Caco-2 (cell line): ENCODE results near the gene UPK1A. TPM values are rescaled to one million over a fixed set of nuclear protein-coding genes. Genes with fewer than 3 reads are reported as not detected.

ENCODE experiments used
- BruUV-seq: library from RNA; stranded (reverse); fragments of 400-500 nt; replicated peaks from 2 replicates; lab custom pipeline; 2021; lab: Mats Ljungman, UMichigan
- CTCF ChIA-PET: fragments of 300-600 bp; sonication (Branson Sonifier 250); formaldehyde crosslinking; loops from one replicate; lab custom pipeline; 2022; ENCODE audit warnings: antibody characterized with exemption; lab: Charles Lee
- POLR2A ChIA-PET: fragments of 300-600 bp; sonication (Branson Sonifier 250); formaldehyde crosslinking; loops from one replicate; lab custom pipeline; 2022; ENCODE audit warnings: antibody characterized with exemption; lab: Charles Lee
- DNase-seq, 2 experiments: peaks; one replicate each; pipeline versions ENCODE4 v3.0.0 to v3.0.0-alpha.2; 2020 to 2022
- H3K27me3 ChIP-seq: replicated peaks from 2 replicates; pipeline ENCODE4 v1.6.0; 2011; ENCODE audit warnings: low read length; ENCODE audit not compliant: control insufficient read depth, insufficient read depth
- H3K36me3 ChIP-seq: 2 replicates; pipeline ENCODE4 v1.5.1; 2011; ENCODE audit warnings: low read length; ENCODE audit not compliant: control insufficient read depth, insufficient read depth
- H3K4me1 ChIP-seq: fragments of 250-450 bp; sonication (Bioruptor Pico); 2 replicates; pipeline ENCODE4 v1.5.1; 2020; ENCODE audit warnings: mild to moderate bottlenecking
- H3K4me3 ChIP-seq: 2 replicates; pipeline ENCODE4 v1.5.1; 2011; ENCODE audit warnings: low read depth, mild to moderate bottlenecking, control low read depth, low read length
- H3K9me3 ChIP-seq: fragments of 250-450 bp; sonication (Bioruptor Pico); 2 replicates; pipeline ENCODE4 v1.5.1; 2020; ENCODE audit warnings: mild to moderate bottlenecking, moderate library complexity
- H3K27ac Mint-ChIP-seq: one replicate; pipeline ENCODE4 v1.8.0; 2022; ENCODE audit warnings: mixed read lengths; ENCODE audit not compliant: unreplicated experiment
- H3K27me3 Mint-ChIP-seq: one replicate; pipeline ENCODE4 v1.8.0; 2022; ENCODE audit warnings: mixed read lengths; ENCODE audit not compliant: insufficient read depth, unreplicated experiment
- H3K36me3 Mint-ChIP-seq: one replicate; pipeline ENCODE4 v1.8.0; 2022; ENCODE audit warnings: mild to moderate bottlenecking, mixed read lengths; ENCODE audit not compliant: insufficient read depth, unreplicated experiment
- H3K4me1 Mint-ChIP-seq: one replicate; pipeline ENCODE4 v1.8.0; 2022; ENCODE audit warnings: low read depth, mixed read lengths; ENCODE audit not compliant: unreplicated experiment
- H3K4me3 Mint-ChIP-seq: one replicate; pipeline ENCODE4 v1.8.0; 2022; ENCODE audit warnings: mild to moderate bottlenecking, moderate library complexity, mixed read lengths; ENCODE audit not compliant: unreplicated experiment
- H3K9me3 Mint-ChIP-seq: one replicate; pipeline ENCODE4 v1.8.0; 2022; ENCODE audit warnings: mixed read lengths; ENCODE audit not compliant: unreplicated experiment
- CTCF ChIP-seq, 2 experiments: fragments of 200-600 bp in 1 of 2; IDR thresholded peaks; 1 replicate in 1 of 2; 2 replicates in 1 of 2; pipeline versions ENCODE4 v1.5.1 to v1.8.0; 2011 to 2022; ENCODE audit warnings: antibody characterized with exemption in 1 of 2, control low read depth in 1 of 2, inconsistent platforms in 1 of 2, low read depth in 1 of 2, low read length in 1 of 2, mild to moderate bottlenecking in 1 of 2, moderate library complexity in 1 of 2; ENCODE audit not compliant: insufficient read depth in 1 of 2, severe bottlenecking in 1 of 2, unreplicated experiment in 1 of 2
- intact Hi-C: fragments of 100-400 bp; cut with micrococcal nuclease; formaldehyde crosslinking; loops from one replicate; pipeline ENCODE4 v1.10.0; 2022; ENCODE audit not compliant: unreplicated experiment
- total RNA-seq: library from RNA; stranded (reverse); gene quantifications from 2 replicates; pipeline ENCODE4 v1.2.3, GENCODE V29; 2022

The UPK1A gene
- total RNA-seq, 1 experiment from 2014 or later = not detected

DNA sequence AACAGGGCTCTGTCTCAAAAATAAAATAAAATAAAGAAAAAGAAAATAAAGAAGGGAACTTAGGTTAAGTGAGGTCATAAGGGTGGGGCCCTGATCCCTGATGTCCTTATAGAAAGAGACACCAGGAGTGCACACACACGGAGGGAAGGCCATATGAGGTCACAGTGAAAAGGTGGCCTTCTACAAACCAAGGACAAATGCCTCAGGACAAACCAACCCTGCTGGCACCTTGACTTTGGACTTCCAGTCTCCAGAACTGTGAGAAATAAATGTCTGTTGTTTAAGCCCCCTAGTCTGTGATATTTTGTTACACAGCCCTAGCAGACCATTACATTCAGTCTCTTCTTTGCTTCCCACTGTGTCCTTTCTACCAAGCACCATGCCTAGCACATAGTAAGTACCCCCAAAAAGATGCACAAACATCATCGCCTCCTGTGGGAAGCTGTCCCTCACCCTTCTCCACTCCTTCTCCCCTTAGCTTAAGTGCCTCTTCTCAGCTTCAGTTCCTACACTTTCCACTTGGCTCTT, 29.6 kb downstream of the UPK1A start:
- no peak for DNase-seq
- intact Hi-C loops = no loop called here
- TF ChIP-seq CTCF (IDR thresholded peaks at IDR 0.05; ENCODE audit: insufficient read depth in 1 of 2, low read depth in 1 of 2, low read length in 1 of 2, severe bottlenecking in 1 of 2, unreplicated experiment in 1 of 2) = no peak
- H3K27ac Mint-ChIP-seq = no peak overlapping the region
- no peaks in the 10 kb centered on the region for H3K4me1 ChIP-seq
- no peaks in the 10 kb centered on the region for H3K36me3 ChIP-seq
- no TSS peak for BruUV-seq
- H3K9me3 Mint-ChIP-seq = no peaks in the 10 kb centered on the region
- CTCF ChIA-PET = interaction anchor here (0.6 kb wide), 1 partner anchor 25 kb away, joined by 4 read pairs; no protein-coding TSS in a partner anchor
- H3K27me3 Mint-ChIP-seq = no peaks in the 10 kb centered on the region
- peaks cover 6% of the 10 kb centered on the region for H3K4me1 Mint-ChIP-seq
- H3K27me3 ChIP-seq = no peaks in the 10 kb centered on the region
- H3K4me3 ChIP-seq = no peak overlapping the region
- H3K9me3 ChIP-seq = no peaks in the 10 kb centered on the region; the same call in 1 of the 2 replicates
- H3K36me3 Mint-ChIP-seq = no peaks in the 10 kb centered on the region
- POLR2A ChIA-PET = interaction anchor here (0.5 kb wide), 1 partner anchor 19 kb away, joined by 3 read pairs; no protein-coding TSS in a partner anchor
- H3K4me3 Mint-ChIP-seq = no peak overlapping the region

DNA sequence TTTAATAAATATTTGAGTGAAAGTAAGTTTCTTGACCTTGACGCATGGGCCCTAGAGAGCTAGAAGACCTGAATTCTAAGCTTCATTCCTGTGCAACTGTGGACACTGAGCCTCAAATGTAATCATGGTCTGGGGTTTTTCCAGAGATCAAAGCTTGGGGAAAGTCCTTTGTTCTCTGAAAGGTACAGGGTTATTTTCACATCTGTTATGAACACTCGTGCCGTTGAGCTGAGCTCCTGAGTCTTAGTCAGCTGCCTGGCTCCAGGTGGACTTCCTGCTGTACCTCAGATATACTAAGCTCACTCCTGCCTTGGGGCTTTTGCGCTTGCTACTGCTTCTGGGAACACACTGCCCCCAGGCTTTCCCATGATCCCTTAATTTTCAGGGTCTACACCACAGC, 30.5 kb downstream of the UPK1A start:
- H3K4me1 Mint-ChIP-seq = peaks cover 6% of the 10 kb centered on the region

More for the DNA sequence above, 30.5 kb downstream of the UPK1A start:
- Mint-ChIP-seq H3K9me3 (no peaks in the 10 kb centered on the region), H3K36me3 (no peaks in the 10 kb centered on the region), H3K4me3 (no peak overlapping the region), H3K27me3 (no peaks in the 10 kb centered on the region), H3K27ac (no peak overlapping the region)
- no peak overlapping the region for H3K4me3 ChIP-seq
- ChIA-PET POLR2A (interaction anchor here (0.5 to 1.3 kb wide), 2 partner anchors 18 to 49 kb away, joined by 3 to 4 read pairs; partner anchors contain the start of gene COX6B1), CTCF (interaction anchor here (0.6 to 1.1 kb wide), 3 partner anchors 19 to 157 kb away, joined by 3 to 4 read pairs (median 3); no protein-coding TSS in a partner anchor)
- no peaks in the 10 kb centered on the region; the same call in 1 of the 2 replicates for H3K9me3 ChIP-seq
- no peaks in the 10 kb centered on the region for H3K27me3 ChIP-seq
- DNase-seq = peak in 1 of 2 experiments; percentile 19
- no peaks in the 10 kb centered on the region for H3K36me3 ChIP-seq
- H3K4me1 ChIP-seq = no peaks in the 10 kb centered on the region
- BruUV-seq = no TSS peak
- no peak for TF ChIP-seq CTCF (IDR thresholded peaks at IDR 0.05; ENCODE audit: insufficient read depth in 1 of 2, low read depth in 1 of 2, low read length in 1 of 2, severe bottlenecking in 1 of 2, unreplicated experiment in 1 of 2)
- intact Hi-C loops = no loop called here
